Measurements from ENCODE around the gene ACAA1. TPM values are rescaled to one million over a fixed set of nuclear protein-coding genes. Genes with fewer than 3 reads are reported as not detected.
"Not testable (repeated sequence)": the region's sequence is repeated elsewhere in the genome, so short reads cannot be mapped to it uniquely, and the experiment has no call there.

The ACAA1 gene
- total and polyA plus RNA-seq, 2 of the 4 experiments (the other 2 are of a cell fraction): 30.8 to 62.4 TPM

- H3K14ac ChIP-seq (replicated peaks; ENCODE audit: low read depth, low read length); CTCF ChIA-PET; H2BK20ac ChIP-seq (ENCODE audit: low read depth, low read length); in situ Hi-C loops (cut with MboI; ENCODE audit: low sequenced_read_pairs); H4K5ac ChIP-seq (ENCODE audit: low read depth, low read length); H4K20me1 ChIP-seq (ENCODE audit: insufficient read depth, low read length); H4K8ac ChIP-seq (ENCODE audit: low read depth in 2 of 2, low read length in 2 of 2); H4K91ac ChIP-seq (ENCODE audit: insufficient read depth, low read depth, low read length); H3K23ac ChIP-seq (ENCODE audit: low read depth, low read length); H3K4me1 ChIP-seq (ENCODE audit: control insufficient read depth, insufficient read depth, low read length); H2BK5ac ChIP-seq (ENCODE audit: low read depth, low read length, poor library complexity, severe bottlenecking); H2BK120ac ChIP-seq (ENCODE audit: low read depth, low read length); H2AK5ac ChIP-seq (ENCODE audit: low read depth, low read length); H3K9me1 ChIP-seq (ENCODE audit: insufficient read depth, low read length); POLR2A ChIA-PET (ENCODE audit: unreplicated experiment); intact Hi-C loops (cut with micrococcal nuclease); H3K4me2 ChIP-seq (ENCODE audit: low read depth, low read length); H2AFZ ChIP-seq (replicated peaks; ENCODE audit: low read length, poor library complexity); H3K4me3 ChIP-seq (ENCODE audit: insufficient read depth, low read depth, low read length); BruUV-seq (replicated peaks); H3K4ac ChIP-seq (ENCODE audit: low read depth, low read length); H3K18ac ChIP-seq (ENCODE audit: low read depth, low read length); H3K56ac ChIP-seq (ENCODE audit: extremely low read depth, insufficient read depth, low read length); H2BK15ac ChIP-seq (ENCODE audit: low read depth, low read length); H3K79me1 ChIP-seq (ENCODE audit: low read depth in 1 of 2, low read length in 2 of 2); H3K27ac ChIP-seq (ENCODE audit: insufficient read depth, low read length); DNase-seq; H2AK9ac ChIP-seq (replicated peaks; ENCODE audit: low read depth, low read length, poor library complexity); H3K9ac ChIP-seq (ENCODE audit: low read depth, low read length); H3K36me3 ChIP-seq (ENCODE audit: control insufficient read depth, insufficient read depth, low read length); H3K27me3 ChIP-seq (ENCODE audit: control insufficient read depth, insufficient read depth, low read length); dilution Hi-C loops (cut with HindIII; ENCODE audit: low sequenced_read_pairs, unreplicated experiment); H3K9me3 ChIP-seq (ENCODE audit: control insufficient read depth, insufficient read depth, low read length); ATAC-seq (ENCODE audit: low read depth): not testable (repeated sequence)
- no CpG with 5 or more reads among the region's 16 CpGs for WGBS, 2 experiments (ENCODE audit: extremely low coverage in 2 of 2, insufficient read length in 1 of 2)
Measured at GRCh38 chr3:38082296-38082695, 54.6 kb downstream of the ACAA1 start.

- CTCF ChIA-PET: not testable (repeated sequence)
Measured at GRCh38 chr3:38077073-38077472, 59.9 kb downstream of the ACAA1 start.

More at GRCh38 chr3:38077073-38077472, 59.9 kb downstream of the ACAA1 start:
- ATAC-seq (ENCODE audit: low read depth); H2BK15ac ChIP-seq (ENCODE audit: low read depth, low read length); H3K79me1 ChIP-seq (ENCODE audit: low read depth in 1 of 2, low read length in 2 of 2); H3K27me3 ChIP-seq (ENCODE audit: control insufficient read depth, insufficient read depth, low read length); H3K4me1 ChIP-seq (ENCODE audit: control insufficient read depth, insufficient read depth, low read length); DNase-seq; dilution Hi-C loops (cut with HindIII; ENCODE audit: low sequenced_read_pairs, unreplicated experiment); H3K56ac ChIP-seq (ENCODE audit: extremely low read depth, insufficient read depth, low read length); H3K9me3 ChIP-seq (ENCODE audit: control insufficient read depth, insufficient read depth, low read length); H3K4me3 ChIP-seq (ENCODE audit: insufficient read depth, low read depth, low read length); H3K9me1 ChIP-seq (ENCODE audit: insufficient read depth, low read length); H3K23ac ChIP-seq (ENCODE audit: low read depth, low read length); H3K18ac ChIP-seq (ENCODE audit: low read depth, low read length); intact Hi-C loops (cut with micrococcal nuclease); H3K4me2 ChIP-seq (ENCODE audit: low read depth, low read length); H2BK120ac ChIP-seq (ENCODE audit: low read depth, low read length); H4K8ac ChIP-seq (ENCODE audit: low read depth in 2 of 2, low read length in 2 of 2); H3K14ac ChIP-seq (replicated peaks; ENCODE audit: low read depth, low read length); H2AK5ac ChIP-seq (ENCODE audit: low read depth, low read length); H4K20me1 ChIP-seq (ENCODE audit: insufficient read depth, low read length); POLR2A ChIA-PET (ENCODE audit: unreplicated experiment); H2AK9ac ChIP-seq (replicated peaks; ENCODE audit: low read depth, low read length, poor library complexity); H3K4ac ChIP-seq (ENCODE audit: low read depth, low read length); H2BK20ac ChIP-seq (ENCODE audit: low read depth, low read length); H2AFZ ChIP-seq (replicated peaks; ENCODE audit: low read length, poor library complexity); BruUV-seq (replicated peaks); H3K9ac ChIP-seq (ENCODE audit: low read depth, low read length); H3K36me3 ChIP-seq (ENCODE audit: control insufficient read depth, insufficient read depth, low read length); H2BK5ac ChIP-seq (ENCODE audit: low read depth, low read length, poor library complexity, severe bottlenecking); H4K91ac ChIP-seq (ENCODE audit: insufficient read depth, low read depth, low read length); in situ Hi-C loops (cut with MboI; ENCODE audit: low sequenced_read_pairs); H3K27ac ChIP-seq (ENCODE audit: insufficient read depth, low read length); H4K5ac ChIP-seq (ENCODE audit: low read depth, low read length): not testable (repeated sequence)
- 40% methylated on average over 1 of the region's 3 CpGs; no CpG with 5 or more reads in 1 of the 2 experiments for WGBS, 2 experiments (ENCODE audit: extremely low coverage in 2 of 2, insufficient read length in 1 of 2)
